DOHH2 (cell line): ENCODE data around the gene TNXB.
"Not testable (repeated sequence)": the region's sequence is repeated elsewhere in the genome, so short reads cannot be mapped to it uniquely, and the experiment has no call there.

Experiments
- EZH2phosphoT487 ChIP-seq: fragments of 200-600 bp; sonication (generic); IDR thresholded peaks from 2 replicates; pipeline ENCODE4 v1.6.1; 2017; ENCODE audit warnings: borderline replicate concordance, mild to moderate bottlenecking, antibody characterized with exemption, low read length, moderate library complexity, mixed read lengths
- TF ChIP-seq, protein P1 (sequence below): fragments of 200-600 bp; sonication (generic); IDR thresholded peaks from one replicate; pipeline ENCODE4 v1.5.1; 2014; ENCODE audit warnings: antibody characterized with exemption, mild to moderate bottlenecking, low read depth, low read length; ENCODE audit not compliant: poor library complexity, severe bottlenecking

DNA sequence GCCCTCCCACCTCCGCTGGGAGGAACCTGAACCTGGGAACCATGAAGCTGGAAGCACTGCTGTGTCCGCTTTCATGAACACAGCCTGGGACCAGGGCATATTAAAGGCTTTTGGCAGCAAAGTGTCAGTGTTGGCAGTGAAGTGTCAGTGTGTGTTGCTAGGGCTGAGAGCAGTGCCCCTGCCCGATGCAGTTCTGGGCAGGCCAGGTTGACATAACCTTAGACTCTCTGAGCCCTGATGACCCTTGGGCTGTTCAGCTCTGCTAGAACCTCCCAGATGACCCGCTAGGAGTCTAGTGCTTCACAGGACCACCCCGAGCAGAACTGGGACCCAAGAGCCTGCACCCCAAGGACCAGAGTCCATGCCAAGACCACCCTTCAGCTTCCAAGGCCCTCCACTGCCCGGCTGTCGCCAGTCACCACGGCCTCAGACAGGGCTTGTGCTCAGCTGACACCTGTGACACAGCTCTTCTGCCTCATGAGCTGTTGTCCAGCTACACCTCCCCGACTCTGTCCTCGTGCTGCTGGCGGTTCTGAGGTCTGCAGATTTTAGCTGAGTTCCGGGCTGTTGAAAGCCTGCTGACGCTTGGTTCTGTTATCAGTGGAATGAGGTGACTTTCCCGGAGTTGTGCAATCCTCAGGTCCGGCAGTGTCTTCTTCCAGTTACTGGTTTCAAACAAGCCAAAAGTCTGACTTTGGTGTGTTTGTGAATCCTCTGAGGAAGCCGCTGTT lies 73.7 kb downstream of the TNXB start:
- TF ChIP-seq, protein P1, sequence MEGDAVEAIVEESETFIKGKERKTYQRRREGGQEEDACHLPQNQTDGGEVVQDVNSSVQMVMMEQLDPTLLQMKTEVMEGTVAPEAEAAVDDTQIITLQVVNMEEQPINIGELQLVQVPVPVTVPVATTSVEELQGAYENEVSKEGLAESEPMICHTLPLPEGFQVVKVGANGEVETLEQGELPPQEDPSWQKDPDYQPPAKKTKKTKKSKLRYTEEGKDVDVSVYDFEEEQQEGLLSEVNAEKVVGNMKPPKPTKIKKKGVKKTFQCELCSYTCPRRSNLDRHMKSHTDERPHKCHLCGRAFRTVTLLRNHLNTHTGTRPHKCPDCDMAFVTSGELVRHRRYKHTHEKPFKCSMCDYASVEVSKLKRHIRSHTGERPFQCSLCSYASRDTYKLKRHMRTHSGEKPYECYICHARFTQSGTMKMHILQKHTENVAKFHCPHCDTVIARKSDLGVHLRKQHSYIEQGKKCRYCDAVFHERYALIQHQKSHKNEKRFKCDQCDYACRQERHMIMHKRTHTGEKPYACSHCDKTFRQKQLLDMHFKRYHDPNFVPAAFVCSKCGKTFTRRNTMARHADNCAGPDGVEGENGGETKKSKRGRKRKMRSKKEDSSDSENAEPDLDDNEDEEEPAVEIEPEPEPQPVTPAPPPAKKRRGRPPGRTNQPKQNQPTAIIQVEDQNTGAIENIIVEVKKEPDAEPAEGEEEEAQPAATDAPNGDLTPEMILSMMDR = not testable (repeated sequence)
- TF ChIP-seq EZH2phosphoT487 = not testable (repeated sequence)
